IMR-90 (cell line): ENCODE results near the gene EML6. TPM values are rescaled to one million over a fixed set of nuclear protein-coding genes. Genes with fewer than 3 reads are reported as not detected.

Source experiments
- ATAC-seq: fragments of 200-7000 bp; cut with Tn5 transposase; 2 replicates; pipeline ENCODE4 v1.9.1; 2020; ENCODE audit warnings: low read depth, mild to moderate bottlenecking, moderate library complexity
- BruUV-seq: library from RNA; stranded (reverse); fragments of 400-500 nt; replicated peaks from 2 replicates; lab custom pipeline; 2021; lab: Mats Ljungman, UMichigan
- CTCF ChIA-PET: fragments of 300-600 bp; formaldehyde crosslinking; extraction: SDS; loops from one replicate; lab custom pipeline; 2021; ENCODE audit warnings: antibody characterized with exemption; lab: Yijun Ruan, JAX
- POLR2A ChIA-PET: fragments of 300-600 bp; sonication (Branson Sonifier 250); formaldehyde crosslinking; loops from one replicate; lab custom pipeline; 2022; ENCODE audit warnings: antibody characterized with exemption; ENCODE audit not compliant: unreplicated experiment; lab: Charles Lee
- DNase-seq: peaks from one replicate; pipeline ENCODE4 v3.0.0; 2013
- H2AFZ ChIP-seq: replicated peaks from 2 replicates; pipeline ENCODE3; 2013; ENCODE audit warnings: low read length, mild to moderate bottlenecking; ENCODE audit not compliant: poor library complexity
- H2AK5ac ChIP-seq: 2 replicates; pipeline ENCODE4 v1.6.1; 2013; ENCODE audit warnings: low read depth, low read length, inconsistent platforms
- H2AK9ac ChIP-seq: replicated peaks from 2 replicates; pipeline ENCODE3; 2013; ENCODE audit warnings: mild to moderate bottlenecking, low read depth, low read length, moderate library complexity; ENCODE audit not compliant: poor library complexity
- H2BK120ac ChIP-seq: 2 replicates; pipeline ENCODE4 v1.6.1; 2013; ENCODE audit warnings: low read depth, low read length, inconsistent platforms
- H2BK15ac ChIP-seq: 3 replicates; pipeline ENCODE4 v1.6.1; 2013; ENCODE audit warnings: low read depth, low read length, inconsistent platforms
- H2BK20ac ChIP-seq: 2 replicates; pipeline ENCODE4 v1.6.1; 2013; ENCODE audit warnings: low read depth, mild to moderate bottlenecking, inconsistent platforms, low read length, moderate library complexity
- H2BK5ac ChIP-seq: 2 replicates; pipeline ENCODE4 v1.6.1; 2013; ENCODE audit warnings: mild to moderate bottlenecking, low read depth, low read length, inconsistent platforms; ENCODE audit not compliant: poor library complexity, severe bottlenecking
- H3K14ac ChIP-seq: replicated peaks from 2 replicates; pipeline ENCODE4 v1.6.1; 2013; ENCODE audit warnings: low read depth, low read length, inconsistent platforms
- H3K18ac ChIP-seq: 2 replicates; pipeline ENCODE4 v1.6.1; 2013; ENCODE audit warnings: low read depth, low read length, control low read depth
- H3K23ac ChIP-seq: 2 replicates; pipeline ENCODE4 v1.6.1; 2013; ENCODE audit warnings: low read depth, low read length, inconsistent platforms
- H3K27ac ChIP-seq: 2 replicates; pipeline ENCODE4 v1.5.1; 2013; ENCODE audit warnings: mild to moderate bottlenecking, control low read depth, low read length; ENCODE audit not compliant: insufficient read depth
- H3K27me3 ChIP-seq: 2 replicates; pipeline ENCODE4 v1.6.1; 2013; ENCODE audit warnings: low read length; ENCODE audit not compliant: control insufficient read depth, insufficient read depth
- H3K36me3 ChIP-seq: 2 replicates; pipeline ENCODE4 v1.6.1; 2013; ENCODE audit warnings: low read length, mixed read lengths; ENCODE audit not compliant: control insufficient read depth, insufficient read depth
- H3K4ac ChIP-seq: 2 replicates; pipeline ENCODE4 v1.6.1; 2013; ENCODE audit warnings: low read depth, low read length, inconsistent platforms
- H3K4me1 ChIP-seq: 2 replicates; pipeline ENCODE4 v1.6.1; 2013; ENCODE audit warnings: low read length, mixed read lengths; ENCODE audit not compliant: control insufficient read depth, insufficient read depth
- H3K4me2 ChIP-seq: 2 replicates; pipeline ENCODE4 v1.6.1; 2013; ENCODE audit warnings: low read depth, mild to moderate bottlenecking, control low read depth, low read length, moderate library complexity
- H3K4me3 ChIP-seq: 2 replicates; pipeline ENCODE4 v1.5.1; 2013; ENCODE audit warnings: low read depth, mild to moderate bottlenecking, control low read depth, low read length, moderate library complexity; ENCODE audit not compliant: insufficient read depth
- H3K56ac ChIP-seq: 2 replicates; pipeline ENCODE4 v1.6.1; 2013; ENCODE audit warnings: low read length, inconsistent platforms; ENCODE audit not compliant: insufficient read depth; ENCODE audit errors: extremely low read depth
- H3K79me1 ChIP-seq, 2 experiments: 2 replicates each; pipeline ENCODE4 v1.6.1; 2013; ENCODE audit warnings: low read length in 2 of 2, inconsistent platforms in 1 of 2, low read depth in 1 of 2
- H3K9ac ChIP-seq: 2 replicates; pipeline ENCODE4 v1.6.1; 2013; ENCODE audit warnings: low read depth, low read length, control low read depth
- H3K9me1 ChIP-seq: 2 replicates; pipeline ENCODE4 v1.6.1; 2013; ENCODE audit warnings: low read length, inconsistent platforms; ENCODE audit not compliant: insufficient read depth
- H3K9me3 ChIP-seq: 2 replicates; pipeline ENCODE4 v1.6.1; 2013; ENCODE audit warnings: low read length; ENCODE audit not compliant: control insufficient read depth, insufficient read depth
- H4K20me1 ChIP-seq: 2 replicates; pipeline ENCODE4 v1.6.1; 2013; ENCODE audit warnings: low read length, inconsistent platforms; ENCODE audit not compliant: insufficient read depth
- H4K5ac ChIP-seq: 2 replicates; pipeline ENCODE4 v1.6.1; 2013; ENCODE audit warnings: mild to moderate bottlenecking, low read depth, low read length, control low read depth
- H4K8ac ChIP-seq, 2 experiments: 2 replicates each; pipeline ENCODE4 v1.6.1; 2013; ENCODE audit warnings: low read depth in 2 of 2, low read length in 2 of 2, control low read depth in 1 of 2, inconsistent platforms in 1 of 2
- H4K91ac ChIP-seq: 2 replicates; pipeline ENCODE4 v1.6.1; 2013; ENCODE audit warnings: low read depth, low read length, inconsistent platforms; ENCODE audit not compliant: insufficient read depth
- BHLHE40 ChIP-seq: fragments of 150-350 bp; IDR thresholded peaks from 2 replicates; pipeline ENCODE4 v1.6.1; 2016; ENCODE audit warnings: mild to moderate bottlenecking, low read depth, low read length
- CEBPB ChIP-seq: IDR thresholded peaks from 2 replicates; pipeline ENCODE4 v1.6.1; 2012; ENCODE audit warnings: low read depth, low read length, improper control_type of control experiment
- CHD1 ChIP-seq: IDR thresholded peaks from 2 replicates; pipeline ENCODE4 v1.6.1; 2012; ENCODE audit warnings: low read depth, low read length, improper control_type of control experiment
- ELK1 ChIP-seq: fragments of 150-350 bp; IDR thresholded peaks from 2 replicates; pipeline ENCODE4 v1.6.1; 2016; ENCODE audit warnings: low read depth, mild to moderate bottlenecking, low read length, moderate library complexity, borderline replicate concordance
- FOS ChIP-seq: fragments of 150-350 bp; IDR thresholded peaks from 2 replicates; pipeline ENCODE4 v1.6.1; 2016; ENCODE audit warnings: low read depth, low read length
- MAFK ChIP-seq: IDR thresholded peaks from 2 replicates; pipeline ENCODE4 v1.6.1; 2012; ENCODE audit warnings: low read depth, low read length, improper control_type of control experiment
- MAZ ChIP-seq: IDR thresholded peaks from 2 replicates; pipeline ENCODE4 v1.6.1; 2012; ENCODE audit warnings: low read depth, mild to moderate bottlenecking, low read length, improper control_type of control experiment, moderate library complexity, borderline replicate concordance
- MXI1 ChIP-seq: IDR thresholded peaks from 2 replicates; pipeline ENCODE4 v1.6.1; 2012; ENCODE audit warnings: low read depth, mild to moderate bottlenecking, low read length, moderate library complexity, borderline replicate concordance
- NFE2L2 ChIP-seq: fragments of 150-350 bp; IDR thresholded peaks from 2 replicates; pipeline ENCODE4 v1.6.1; 2016; ENCODE audit warnings: low read depth, mild to moderate bottlenecking, low read length
- POLR2A ChIP-seq: IDR thresholded peaks from 2 replicates; pipeline ENCODE4 v1.6.1; 2012; ENCODE audit warnings: mild to moderate bottlenecking, low read depth, low read length
- RAD21 ChIP-seq: IDR thresholded peaks from 2 replicates; pipeline ENCODE4 v1.6.1; 2012; ENCODE audit warnings: low read length, improper control_type of control experiment
- RCOR1 ChIP-seq: IDR thresholded peaks from 2 replicates; pipeline ENCODE4 v1.6.1; 2012; ENCODE audit warnings: mild to moderate bottlenecking, low read length, improper control_type of control experiment; ENCODE audit not compliant: insufficient replicate concordance
- RFX5 ChIP-seq: IDR thresholded peaks from 2 replicates; pipeline ENCODE4 v1.8.0; 2012; ENCODE audit warnings: low read depth, mild to moderate bottlenecking, low read length, moderate library complexity
- SMC3 ChIP-seq: fragments of 150-350 bp; IDR thresholded peaks from 2 replicates; pipeline ENCODE4 v1.6.1; 2016; ENCODE audit warnings: low read depth, mild to moderate bottlenecking, antibody characterized with exemption, low read length, moderate library complexity
- USF2 ChIP-seq: fragments of 150-350 bp; IDR thresholded peaks from 2 replicates; pipeline ENCODE4 v1.6.1; 2017; ENCODE audit warnings: mild to moderate bottlenecking, antibody characterized with exemption, low read length, low read depth
- WGBS, 2 experiments: methylation state at CpG; one replicate each; pipeline versions ENCODE4 v1.1.5 to v1.1.7; 2013; ENCODE audit warnings: missing lambda C conversion rate in 2 of 2; ENCODE audit not compliant: insufficient read length in 1 of 2; ENCODE audit errors: extremely low coverage in 2 of 2; 5-methylcytosine and 5-hydroxymethylcytosine counted together
- dilution Hi-C: fragments of 300-500 bp; cut with HindIII; formaldehyde crosslinking; loops from one replicate; pipeline ENCODE4 v1.14.3; 2018; ENCODE audit warnings: low sequenced_read_pairs; ENCODE audit not compliant: unreplicated experiment
- in situ Hi-C: fragments of 300-500 bp; cut with MboI; formaldehyde crosslinking; loops from 3 replicates; pipeline ENCODE4 v1.14.3; 2019; ENCODE audit warnings: low sequenced_read_pairs, inconsistent platforms, mixed read lengths
- intact Hi-C: fragments of 100-400 bp; cut with micrococcal nuclease; formaldehyde crosslinking; loops from 2 replicates; pipeline ENCODE4 v1.10.0; 2022
- polyA plus RNA-seq, 3 experiments: library from polyadenylated mRNA; depleted of rRNA; stranded (reverse); fragments of >200 nt; gene quantifications; 2 replicates each; pipeline ENCODE4 v1.2.3, GENCODE V29; 2012; ENCODE audit warnings: low replicate concordance in 1 of 3
- total RNA-seq: library from RNA; depleted of rRNA; stranded (reverse); fragments of >200 nt; gene quantifications from 2 replicates; pipeline ENCODE4 v1.2.3, GENCODE V29; 2012
- TF ChIP-seq, protein P1 (sequence below): conservative IDR thresholded peaks from 2 replicates; pipeline ENCODE4 v1.5.1; 2012; ENCODE audit warnings: mild to moderate bottlenecking, low read depth, low read length, improper control_type of control experiment

The EML6 gene
- total and polyA plus RNA-seq, 2 of the 4 experiments (the other 2 are of a cell fraction): 0.18 to 0.19 TPM

- no peak overlapping the region for H3K4me3 ChIP-seq
- no peak overlapping the region for H2BK120ac ChIP-seq
- H3K4ac ChIP-seq: no peak overlapping the region
- no peak overlapping the region for H3K9ac ChIP-seq
- in situ Hi-C loops (no loop called here), intact Hi-C loops (no loop called here), dilution Hi-C loops (no loop called here)
- no peak overlapping the region for H3K56ac ChIP-seq
- H3K27me3 ChIP-seq: peaks cover 14% of the 10 kb centered on the region
- ChIA-PET CTCF (no interaction called here), POLR2A (no interaction called here)
- WGBS, 2 experiments: 86% methylated on average over 1 of the region's 4 CpGs; no CpG with 5 or more reads in 1 of the 2 experiments
- no peak overlapping the region for H3K4me2 ChIP-seq
- no TSS peak for BruUV-seq
- no peaks in the 10 kb centered on the region for H3K79me1 ChIP-seq
- H2BK15ac ChIP-seq: no peak overlapping the region
- H3K36me3 ChIP-seq: no peaks in the 10 kb centered on the region
- no peak overlapping the region for H2AK9ac ChIP-seq
- no peak overlapping the region for H4K5ac ChIP-seq
- no peaks in the 10 kb centered on the region for H3K4me1 ChIP-seq
- H2AK5ac ChIP-seq: no peak overlapping the region
- no peak overlapping the region for H2AFZ ChIP-seq
- H2BK5ac ChIP-seq: no peak overlapping the region
- H4K8ac ChIP-seq: no peak overlapping the region
- peaks cover 3% of the 10 kb centered on the region; the same call in 1 of the 2 replicates for H3K9me3 ChIP-seq
- no peaks in the 10 kb centered on the region for H3K9me1 ChIP-seq
- ATAC-seq: no peak
- no peak for TF ChIP-seq FOS
- no peak for TF ChIP-seq NFE2L2
- TF ChIP-seq USF2: no peak
- TF ChIP-seq ELK1: no peak
- TF ChIP-seq CHD1: no peak
- no peak for TF ChIP-seq MAFK
- no peak for TF ChIP-seq BHLHE40
- TF ChIP-seq POLR2A: no peak
- TF ChIP-seq CEBPB: no peak
- TF ChIP-seq MXI1: no peak
- TF ChIP-seq MAZ: no peak
- TF ChIP-seq RAD21: no peak
- TF ChIP-seq RFX5: no peak
- no peak for TF ChIP-seq RCOR1
- TF ChIP-seq, protein P1, sequence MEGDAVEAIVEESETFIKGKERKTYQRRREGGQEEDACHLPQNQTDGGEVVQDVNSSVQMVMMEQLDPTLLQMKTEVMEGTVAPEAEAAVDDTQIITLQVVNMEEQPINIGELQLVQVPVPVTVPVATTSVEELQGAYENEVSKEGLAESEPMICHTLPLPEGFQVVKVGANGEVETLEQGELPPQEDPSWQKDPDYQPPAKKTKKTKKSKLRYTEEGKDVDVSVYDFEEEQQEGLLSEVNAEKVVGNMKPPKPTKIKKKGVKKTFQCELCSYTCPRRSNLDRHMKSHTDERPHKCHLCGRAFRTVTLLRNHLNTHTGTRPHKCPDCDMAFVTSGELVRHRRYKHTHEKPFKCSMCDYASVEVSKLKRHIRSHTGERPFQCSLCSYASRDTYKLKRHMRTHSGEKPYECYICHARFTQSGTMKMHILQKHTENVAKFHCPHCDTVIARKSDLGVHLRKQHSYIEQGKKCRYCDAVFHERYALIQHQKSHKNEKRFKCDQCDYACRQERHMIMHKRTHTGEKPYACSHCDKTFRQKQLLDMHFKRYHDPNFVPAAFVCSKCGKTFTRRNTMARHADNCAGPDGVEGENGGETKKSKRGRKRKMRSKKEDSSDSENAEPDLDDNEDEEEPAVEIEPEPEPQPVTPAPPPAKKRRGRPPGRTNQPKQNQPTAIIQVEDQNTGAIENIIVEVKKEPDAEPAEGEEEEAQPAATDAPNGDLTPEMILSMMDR: no peak
- TF ChIP-seq SMC3: no peak
- no peak overlapping the region for H3K14ac ChIP-seq
- H4K20me1 ChIP-seq: no peaks in the 10 kb centered on the region
- no peak for DNase-seq
- no peak overlapping the region for H4K91ac ChIP-seq
- H3K23ac ChIP-seq: no peak overlapping the region
- H3K27ac ChIP-seq: no peak overlapping the region
- no peak overlapping the region for H2BK20ac ChIP-seq
- H3K18ac ChIP-seq: no peak overlapping the region
These were observed 201.6 kb downstream of the EML6 start for GRCh38 chr2:54925022-54925421.
